Umbilical cord (tissue), 1 donor: ENCODE results near the gene APBB2. TPM values are rescaled to one million over a fixed set of nuclear protein-coding genes. Genes with fewer than 3 reads are reported as not detected.

ENCODE experiments used
- total RNA-seq: library from RNA; depleted of rRNA; stranded (reverse); fragments of >200 nt; gene quantifications from one replicate; pipeline ENCODE4 v1.2.3, GENCODE V29; 2014; ENCODE audit warnings: low replicate concordance; ENCODE audit not compliant: insufficient read depth

The APBB2 gene
- total RNA-seq, 1 donor from 2014 or later = 60.2 TPM

Other genes with a start within 250 kb of the APBB2 start
- gene UCHL1, start 42.4 kb upstream of the APBB2 start, total RNA-seq = 23.6 TPM